Kidney (tissue), 14 donors: ENCODE data around the gene SCFD2. TPM values are rescaled to one million over a fixed set of nuclear protein-coding genes. Genes with fewer than 3 reads are reported as not detected.

Experiments
- DNase-seq, 5 donors: peaks; one replicate each; pipeline ENCODE4 v3.0.0-alpha.2; 2013 to 2020
- FAIRE-seq: peaks from 2 replicates; lab custom pipeline; 2012; peaks lifted over from hg19 to GRCh38; lab: Jason Lieb, UNC
- H3K27ac ChIP-seq, 2 donors: one replicate each; pipeline ENCODE4 v1.7.0; 2013; ENCODE audit warnings: low read depth in 2 of 2, low read length in 2 of 2, inconsistent platforms in 1 of 2
- H3K27me3 ChIP-seq: one replicate; pipeline ENCODE4 v1.7.1; 2013; ENCODE audit warnings: low read length, inconsistent platforms; ENCODE audit not compliant: control insufficient read depth, insufficient read depth
- H3K36me3 ChIP-seq, 3 donors: one replicate each; pipeline versions ENCODE4 v1.7.0 to v1.7.1; 2013; ENCODE audit warnings: low read length in 3 of 3, control low read depth in 1 of 3, inconsistent platforms in 1 of 3; ENCODE audit not compliant: insufficient read depth in 3 of 3, control insufficient read depth in 2 of 3
- H3K4me1 ChIP-seq, 3 donors: one replicate each; pipeline versions ENCODE4 v1.7.0 to v1.7.1; 2013; ENCODE audit warnings: low read length in 3 of 3, inconsistent platforms in 1 of 3, low read depth in 1 of 3; ENCODE audit not compliant: control insufficient read depth in 2 of 3, insufficient read depth in 2 of 3
- H3K4me3 ChIP-seq, 3 donors: one replicate each; pipeline versions ENCODE4 v1.7.0 to v1.8.1; 2013; ENCODE audit warnings: low read length in 3 of 3, control low read depth in 1 of 3, inconsistent platforms in 1 of 3
- H3K9ac ChIP-seq, 3 donors: one replicate each; pipeline versions ENCODE4 v1.7.0 to v1.7.1; 2013; ENCODE audit warnings: low read length in 3 of 3, control low read depth in 1 of 3, inconsistent platforms in 1 of 3
- H3K9me3 ChIP-seq, 3 donors: one replicate each; pipeline versions ENCODE4 v1.7.0 to v1.7.1; 2013; ENCODE audit warnings: low read length in 3 of 3, control low read depth in 1 of 3, inconsistent platforms in 1 of 3; ENCODE audit not compliant: control insufficient read depth in 2 of 3, insufficient read depth in 1 of 3
- CTCF ChIP-seq: IDR thresholded peaks from 3 replicates; pipeline ENCODE4 v1.5.1; 2012; ENCODE audit warnings: mild to moderate bottlenecking, moderate library complexity, borderline replicate concordance; ENCODE audit not compliant: insufficient read depth; ENCODE audit errors: extremely low read depth
- intact Hi-C: fragments of 100-400 bp; cut with DNase I; formaldehyde crosslinking; loops from one replicate; pipeline ENCODE4 v1.11.1; 2022
- polyA plus RNA-seq: library from polyadenylated mRNA; stranded (reverse); fragments of 350-450 nt; fragmentation: Illumina TruSeq; extraction: RNeasy Lipid Tissue Mini Kit (QIAGEN cat#74804); gene quantifications from one replicate; pipeline ENCODE4 v1.2.3, GENCODE V29; 2014; ENCODE audit warnings: low read depth, low replicate concordance; ENCODE audit not compliant: insufficient read depth
- total RNA-seq: library from RNA; stranded (reverse); fragmentation: NEBNext Ultra II Directional; extraction: Animal tissue kit (Norgen Biotek cat#: 25700); gene quantifications from one replicate; pipeline ENCODE4 v1.2.1, GENCODE V29; 2021
- donor health status: control.
- donor health status: control.
- donor health status: control.
- donor health status: control.
- donor health status: control.
- donor health status: DM: yes; HTN: yes; CAD: no.
- donor health status: Normal renal cell carcinoma (clear cell type).

The SCFD2 gene
- total and polyA plus RNA-seq, 2 donors from 2014 or later, result 6.1 to 20.8 TPM

GRCh38 chr4:53161787-53162433 is 204.0 kb downstream of the SCFD2 start:
- Histone ChIP-seq H3K9me3 (no peaks in the 10 kb centered on the region), H3K36me3 (no peaks in the 10 kb centered on the region), H3K4me1 (no peaks in the 10 kb centered on the region), H3K27ac (no peak overlapping the region), H3K27me3 (no peaks in the 10 kb centered on the region), H3K9ac (no peak overlapping the region), H3K4me3 (no peak overlapping the region)
- no peak for TF ChIP-seq CTCF
- FAIRE-seq (no peak), DNase-seq (no peak)
- intact Hi-C loops, result no loop called here

- intact Hi-C loops, result no loop called here
- TF ChIP-seq CTCF, result no peak
- no peak overlapping the region for H3K9ac ChIP-seq
- no peaks in the 10 kb centered on the region for H3K27me3 ChIP-seq
- DNase-seq, result peak in 2 of 5 donors; percentile 6 to 25
- no peaks in the 10 kb centered on the region for H3K4me1 ChIP-seq
- H3K9me3 ChIP-seq, result no peaks in the 10 kb centered on the region
- no peak overlapping the region for H3K27ac ChIP-seq
- H3K36me3 ChIP-seq, result no peaks in the 10 kb centered on the region
- FAIRE-seq, result no peak
- no peak overlapping the region for H3K4me3 ChIP-seq
These were observed 204.6 kb downstream of the SCFD2 start for GRCh38 chr4:53161051-53161786.

GRCh38 chr4:53156896-53157295 is 209.0 kb downstream of the SCFD2 start:
- Histone ChIP-seq H3K4me1 (no peaks in the 10 kb centered on the region), H3K27me3 (no peaks in the 10 kb centered on the region), H3K9ac (no peak overlapping the region), H3K36me3 (no peaks in the 10 kb centered on the region), H3K4me3 (no peak overlapping the region), H3K9me3 (peaks cover 0 to 2% (median 0%) of the 10 kb centered on the region in 3 donors), H3K27ac (no peak overlapping the region)
- DNase-seq (no peak), FAIRE-seq (no peak)
- intact Hi-C loops, result no loop called here
- no peak for TF ChIP-seq CTCF
